OCI-LY7 (cell line): ENCODE measurements around the gene SLC25A30.

Experiments
- EZH2phosphoT487 ChIP-seq: fragments of 200-600 bp; sonication (generic); IDR thresholded peaks from 2 replicates; pipeline ENCODE4 v1.6.1; 2018; ENCODE audit warnings: low read depth, borderline replicate concordance, mild to moderate bottlenecking, mixed run types, antibody characterized with exemption, low read length, moderate library complexity, mixed read lengths
- TF ChIP-seq, protein P1 (sequence below): fragments of 200-600 bp; sonication (generic); conservative IDR thresholded peaks from 2 replicates; pipeline ENCODE4 v1.5.1; 2014; ENCODE audit warnings: mild to moderate bottlenecking, antibody characterized with exemption, low read length, moderate library complexity, mixed read lengths

- TF ChIP-seq EZH2phosphoT487 = no peak
- TF ChIP-seq, protein P1, sequence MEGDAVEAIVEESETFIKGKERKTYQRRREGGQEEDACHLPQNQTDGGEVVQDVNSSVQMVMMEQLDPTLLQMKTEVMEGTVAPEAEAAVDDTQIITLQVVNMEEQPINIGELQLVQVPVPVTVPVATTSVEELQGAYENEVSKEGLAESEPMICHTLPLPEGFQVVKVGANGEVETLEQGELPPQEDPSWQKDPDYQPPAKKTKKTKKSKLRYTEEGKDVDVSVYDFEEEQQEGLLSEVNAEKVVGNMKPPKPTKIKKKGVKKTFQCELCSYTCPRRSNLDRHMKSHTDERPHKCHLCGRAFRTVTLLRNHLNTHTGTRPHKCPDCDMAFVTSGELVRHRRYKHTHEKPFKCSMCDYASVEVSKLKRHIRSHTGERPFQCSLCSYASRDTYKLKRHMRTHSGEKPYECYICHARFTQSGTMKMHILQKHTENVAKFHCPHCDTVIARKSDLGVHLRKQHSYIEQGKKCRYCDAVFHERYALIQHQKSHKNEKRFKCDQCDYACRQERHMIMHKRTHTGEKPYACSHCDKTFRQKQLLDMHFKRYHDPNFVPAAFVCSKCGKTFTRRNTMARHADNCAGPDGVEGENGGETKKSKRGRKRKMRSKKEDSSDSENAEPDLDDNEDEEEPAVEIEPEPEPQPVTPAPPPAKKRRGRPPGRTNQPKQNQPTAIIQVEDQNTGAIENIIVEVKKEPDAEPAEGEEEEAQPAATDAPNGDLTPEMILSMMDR = no peak
Measured at GRCh38 chr13:45402641-45403040, 15.5 kb downstream of the SLC25A30 start.
